ENCODE data around the gene HEBP2.
"Not testable (repeated sequence)": the region's sequence is repeated elsewhere in the genome, so short reads cannot be mapped to it uniquely, and the experiment has no call there.

Gene HEBP2

GRCh38 chr6:138422861-138423260 lies 18.8 kb downstream of the HEBP2 start:
- DNase-seq: no peak

GRCh38 chr6:138424004-138424904 lies 20.2 kb downstream of the HEBP2 start:
- no peak for DNase-seq

GRCh38 chr6:138425256-138425655 lies 21.2 kb downstream of the HEBP2 start:
- not testable (repeated sequence) for DNase-seq

GRCh38 chr6:138426500-138427123 lies 22.6 kb downstream of the HEBP2 start:
- no peak for DNase-seq

GRCh38 chr6:138427701-138428100 lies 23.7 kb downstream of the HEBP2 start:
- DNase-seq: no peak

- peak in 2 of 58 donors; percentile 20 to 52 for DNase-seq
These were observed 25.0 kb downstream of the HEBP2 start for GRCh38 chr6:138428944-138429598.

- DNase-seq: peak in 3 of 58 donors; percentile 11 to 15 (median 15)
These were observed 25.7 kb downstream of the HEBP2 start for GRCh38 chr6:138429761-138430160.

GRCh38 chr6:138430361-138431145 lies 26.5 kb downstream of the HEBP2 start:
- peak in 55 of 58 donors; percentile 14 to 83 (median 50) for DNase-seq

- DNase-seq: peak in 2 of 58 donors; percentile 7 to 44
These were observed 27.4 kb downstream of the HEBP2 start for GRCh38 chr6:138431256-138432062.

- DNase-seq: peak in 34 of 58 donors; percentile 5 to 75 (median 26)
These were observed 28.0 kb downstream of the HEBP2 start for GRCh38 chr6:138432063-138432356.

GRCh38 chr6:138434096-138434495 lies 30.1 kb downstream of the HEBP2 start:
- DNase-seq: no peak

GRCh38 chr6:138434925-138435324 lies 30.9 kb downstream of the HEBP2 start:
- no peak for DNase-seq

- DNase-seq: no peak
These were observed 35.5 kb downstream of the HEBP2 start for GRCh38 chr6:138439546-138439945.

- no peak for DNase-seq
These were observed 36.3 kb downstream of the HEBP2 start for GRCh38 chr6:138440296-138440695.

- DNase-seq: no peak
These were observed 36.8 kb downstream of the HEBP2 start for GRCh38 chr6:138440758-138441357.

GRCh38 chr6:138441965-138442364 lies 37.9 kb downstream of the HEBP2 start:
- no peak for DNase-seq

- no peak for DNase-seq
These were observed 38.6 kb downstream of the HEBP2 start for GRCh38 chr6:138442663-138443062.

- no peak for DNase-seq
These were observed 40.0 kb downstream of the HEBP2 start for GRCh38 chr6:138443979-138444378.

GRCh38 chr6:138446821-138447220 lies 42.8 kb downstream of the HEBP2 start:
- DNase-seq: peak in 6 of 58 donors; percentile 1 to 33 (median 6)

- no peak for DNase-seq
These were observed 46.4 kb downstream of the HEBP2 start for GRCh38 chr6:138450445-138450844.

Measured in anterior cingulate cortex (tissue), 58 donors.